Neural cell (in vitro differentiated cells): ENCODE results near the gene CBX2. TPM values are rescaled to one million over a fixed set of nuclear protein-coding genes. Genes with fewer than 3 reads are reported as not detected.

ENCODE experiments used
- H2AFZ ChIP-seq: fragments of 200-600, 300-800 bp; sonication (generic), shearing (Covaris generic); 2 replicates; pipeline ENCODE4 v1.6.0; 2014; ENCODE audit warnings: low read depth, mild to moderate bottlenecking, antibody characterized with exemption, low read length, moderate library complexity
- H3F3A ChIP-seq: fragments of 200-600 bp; shearing (Covaris generic); 2 replicates; pipeline ENCODE4 v1.6.1; 2016; ENCODE audit warnings: mild to moderate bottlenecking, moderate library complexity, mixed read lengths, antibody characterized with exemption, low read length; ENCODE audit not compliant: insufficient read depth, poor library complexity, severe bottlenecking
- H3K27ac ChIP-seq: fragments of 200-600, 300-800 bp; sonication (generic), shearing (Covaris generic); 2 replicates; pipeline ENCODE4 v1.5.1; 2014; ENCODE audit warnings: mild to moderate bottlenecking, low read length, moderate library complexity
- H3K27me3 ChIP-seq: fragments of 300-800, 200-600 bp; sonication (generic), shearing (Covaris generic); 2 replicates; pipeline ENCODE4 v1.6.0; 2014; ENCODE audit warnings: mild to moderate bottlenecking, low read depth, low read length, moderate library complexity; ENCODE audit not compliant: insufficient read depth
- H3K36me3 ChIP-seq: fragments of 300-800, 200-600 bp; sonication (generic), shearing (Covaris generic); 2 replicates; pipeline ENCODE4 v1.5.1; 2014; ENCODE audit warnings: mild to moderate bottlenecking, antibody characterized with exemption, low read length, moderate library complexity; ENCODE audit not compliant: insufficient read depth
- H3K4me2 ChIP-seq: fragments of 300-800, 200-600 bp; sonication (generic), shearing (Covaris generic); 2 replicates; pipeline ENCODE4 v1.6.0; 2014; ENCODE audit warnings: mild to moderate bottlenecking, low read length
- H3K4me3 ChIP-seq: fragments of 300-800, 200-600 bp; sonication (generic), shearing (Covaris generic); 2 replicates; pipeline ENCODE4 v1.5.1; 2014; ENCODE audit warnings: mild to moderate bottlenecking, low read length, moderate library complexity
- H3K79me2 ChIP-seq: fragments of 200-600 bp; shearing (Covaris generic); replicated peaks from 2 replicates; pipeline ENCODE4 v1.6.0; 2014; ENCODE audit warnings: mild to moderate bottlenecking, low read length, moderate library complexity; ENCODE audit not compliant: insufficient read depth
- H3K9ac ChIP-seq: fragments of 300-800, 200-600 bp; sonication (generic), shearing (Covaris generic); 2 replicates; pipeline ENCODE4 v1.6.1; 2016; ENCODE audit warnings: mild to moderate bottlenecking, low read length, mixed read lengths
- H3K9me2 ChIP-seq: fragments of 200-600 bp; shearing (Covaris generic); 2 replicates; pipeline ENCODE4 v1.6.1; 2016; ENCODE audit warnings: mild to moderate bottlenecking, low read length, mixed read lengths; ENCODE audit not compliant: insufficient read depth
- H3K9me3 ChIP-seq: fragments of 200-600, 300-800 bp; sonication (generic), shearing (Covaris generic); 2 replicates; pipeline ENCODE4 v1.6.1; 2016; ENCODE audit warnings: mild to moderate bottlenecking, mixed run types, low read length, moderate library complexity, mixed read lengths
- H4K20me1 ChIP-seq: fragments of 200-600 bp; shearing (Covaris generic); 2 replicates; pipeline ENCODE4 v1.6.1; 2016; ENCODE audit warnings: mild to moderate bottlenecking, mixed run types; ENCODE audit not compliant: insufficient read depth
- EP300 ChIP-seq: fragments of 450-650 bp; conservative IDR thresholded peaks from 2 replicates; pipeline ENCODE4 v1.6.1; 2014; ENCODE audit warnings: antibody characterized with exemption, mild to moderate bottlenecking, moderate library complexity; ENCODE audit not compliant: poor library complexity, severe bottlenecking
- EZH2 ChIP-seq: fragments of 200-600, 300-800 bp; shearing (Covaris generic), sonication (generic); IDR thresholded peaks from 2 replicates; pipeline ENCODE4 v1.6.1; 2014; ENCODE audit warnings: antibody characterized with exemption, low read length, borderline replicate concordance, mild to moderate bottlenecking; ENCODE audit not compliant: insufficient read depth, poor library complexity, severe bottlenecking
- MXI1 ChIP-seq: fragments of 450-650 bp; conservative IDR thresholded peaks from 2 replicates; pipeline ENCODE4 v1.6.1; 2014; ENCODE audit warnings: antibody characterized with exemption, mild to moderate bottlenecking; ENCODE audit not compliant: poor library complexity, severe bottlenecking
- POLR2AphosphoS5 ChIP-seq: IDR thresholded peaks from 2 replicates; pipeline ENCODE4 v1.6.1; 2012
- RAD21 ChIP-seq: fragments of 450-650 bp; conservative IDR thresholded peaks from 2 replicates; pipeline ENCODE4 v1.6.1; 2014; ENCODE audit warnings: antibody characterized with exemption, mild to moderate bottlenecking, moderate library complexity
- REST ChIP-seq: IDR thresholded peaks from 2 replicates; pipeline ENCODE4 v1.6.1; 2012; ENCODE audit warnings: borderline replicate concordance
- SMC3 ChIP-seq: fragments of 450-650 bp; conservative IDR thresholded peaks from 2 replicates; pipeline ENCODE4 v1.6.1; 2014; ENCODE audit warnings: antibody characterized with exemption, mild to moderate bottlenecking, moderate library complexity; ENCODE audit not compliant: poor library complexity
- TAF1 ChIP-seq: IDR thresholded peaks from 2 replicates; pipeline ENCODE4 v1.6.1; 2012; ENCODE audit warnings: low read depth
- polyA plus RNA-seq: library from polyadenylated mRNA; depleted of rRNA; stranded (reverse); fragments of >200 nt; gene quantifications from 2 replicates; pipeline ENCODE4 v1.2.3, GENCODE V29; 2014
- TF ChIP-seq, protein P1 (sequence below): fragments of 450-650 bp; IDR thresholded peaks from 2 replicates; pipeline ENCODE4 v1.5.1; 2014; ENCODE audit warnings: antibody characterized with exemption, mild to moderate bottlenecking, moderate library complexity; ENCODE audit not compliant: poor library complexity, severe bottlenecking

CBX2 gene
- polyA plus RNA-seq, 1 donor from 2014 or later: 16.9 TPM

DNA sequence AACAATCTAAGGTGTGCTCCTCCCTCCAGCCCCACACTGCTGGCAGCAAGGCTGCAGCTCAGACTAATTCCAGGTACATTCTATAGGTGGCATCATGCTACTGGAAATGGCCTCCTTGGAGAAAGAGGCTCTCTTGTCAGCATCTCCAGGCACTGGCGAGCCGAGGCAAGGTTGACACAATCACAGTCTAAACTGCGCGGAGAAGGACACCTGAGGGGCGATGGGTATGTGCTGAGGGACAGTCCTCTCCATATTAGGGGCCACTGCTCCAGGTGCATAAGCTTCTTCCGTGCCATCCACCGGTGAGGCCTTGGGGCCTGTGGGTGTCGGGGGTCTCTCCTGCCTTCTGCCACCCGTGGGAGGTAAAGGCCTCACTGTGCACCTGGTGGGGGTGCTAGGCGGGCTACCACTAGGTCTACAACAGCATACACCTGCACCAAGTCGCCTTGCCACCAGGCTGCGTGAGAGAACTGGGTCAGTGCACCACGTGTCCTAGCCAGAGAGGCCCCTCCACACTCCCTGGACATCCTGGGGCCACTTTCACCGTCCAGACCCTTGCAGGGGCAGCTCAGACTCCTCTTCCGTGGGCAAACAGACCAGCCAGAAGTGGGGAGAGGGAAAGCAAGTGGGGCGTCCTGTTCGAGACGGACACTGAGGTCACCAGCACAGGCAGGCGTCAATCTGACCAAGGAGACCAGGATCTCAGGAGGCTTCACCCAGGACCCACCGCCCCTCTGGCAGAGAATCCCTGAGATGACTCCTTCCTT is 31.0 kb downstream of the CBX2 start:
- Histone ChIP-seq H3K4me2 (peak overlapping the region; percentile 50), H3K9me3 (no peaks in the 10 kb centered on the region), H3F3A (peaks cover 12% of the 10 kb centered on the region), H3K27ac (peak overlapping the region; percentile 78), H2AFZ (no peak overlapping the region), H3K9me2 (no peaks in the 10 kb centered on the region), H3K9ac (peak overlapping the region; percentile 84), H4K20me1 (no peaks in the 10 kb centered on the region), H3K4me3 (peak overlapping the region; percentile 58), H3K79me2 (no peaks in the 10 kb centered on the region), H3K27me3 (peaks cover 70% of the 10 kb centered on the region), H3K36me3 (no peaks in the 10 kb centered on the region)
- TF ChIP-seq POLR2AphosphoS5 (peak; percentile 54), REST (peak; percentile 12), EZH2 (no peak), EP300 (no peak), RAD21 (peak; percentile 97), TAF1 (no peak), SMC3 (peak; percentile 88), MXI1 (peak; percentile 28)
- TF ChIP-seq, protein P1, sequence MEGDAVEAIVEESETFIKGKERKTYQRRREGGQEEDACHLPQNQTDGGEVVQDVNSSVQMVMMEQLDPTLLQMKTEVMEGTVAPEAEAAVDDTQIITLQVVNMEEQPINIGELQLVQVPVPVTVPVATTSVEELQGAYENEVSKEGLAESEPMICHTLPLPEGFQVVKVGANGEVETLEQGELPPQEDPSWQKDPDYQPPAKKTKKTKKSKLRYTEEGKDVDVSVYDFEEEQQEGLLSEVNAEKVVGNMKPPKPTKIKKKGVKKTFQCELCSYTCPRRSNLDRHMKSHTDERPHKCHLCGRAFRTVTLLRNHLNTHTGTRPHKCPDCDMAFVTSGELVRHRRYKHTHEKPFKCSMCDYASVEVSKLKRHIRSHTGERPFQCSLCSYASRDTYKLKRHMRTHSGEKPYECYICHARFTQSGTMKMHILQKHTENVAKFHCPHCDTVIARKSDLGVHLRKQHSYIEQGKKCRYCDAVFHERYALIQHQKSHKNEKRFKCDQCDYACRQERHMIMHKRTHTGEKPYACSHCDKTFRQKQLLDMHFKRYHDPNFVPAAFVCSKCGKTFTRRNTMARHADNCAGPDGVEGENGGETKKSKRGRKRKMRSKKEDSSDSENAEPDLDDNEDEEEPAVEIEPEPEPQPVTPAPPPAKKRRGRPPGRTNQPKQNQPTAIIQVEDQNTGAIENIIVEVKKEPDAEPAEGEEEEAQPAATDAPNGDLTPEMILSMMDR: peak; percentile 96

- H3K27me3 ChIP-seq: peaks cover 70% of the 10 kb centered on the region
- H3F3A ChIP-seq: peaks cover 12% of the 10 kb centered on the region
- H3K9me3 ChIP-seq: no peaks in the 10 kb centered on the region
- peak overlapping the region; percentile 78 for H3K27ac ChIP-seq
- TF ChIP-seq, protein P1: no peak
- TF ChIP-seq EP300 (no peak), MXI1 (no peak), EZH2 (no peak), RAD21 (no peak), SMC3 (no peak), REST (no peak), TAF1 (no peak), POLR2AphosphoS5 (no peak)
- no peaks in the 10 kb centered on the region for H3K36me3 ChIP-seq
- peak overlapping the region; percentile 84 for H3K9ac ChIP-seq
- peak overlapping the region; percentile 58 for H3K4me3 ChIP-seq
- no peaks in the 10 kb centered on the region for H4K20me1 ChIP-seq
- peak overlapping the region; percentile 50 for H3K4me2 ChIP-seq
- H3K79me2 ChIP-seq: no peaks in the 10 kb centered on the region
- H3K9me2 ChIP-seq: no peaks in the 10 kb centered on the region
- no peak overlapping the region for H2AFZ ChIP-seq
Observed at GRCh38 chr17:79809530-79810129, 31.7 kb downstream of the CBX2 start.
